Heart right ventricle (tissue), 16 donors: ENCODE data around the gene ITPR2. TPM values are rescaled to one million over a fixed set of nuclear protein-coding genes. Genes with fewer than 3 reads are reported as not detected.

Experiments used
- ATAC-seq, 8 donors: fragments of 200-7000 bp; cut with Tn5 transposase; one replicate each; pipeline ENCODE4 v1.9.1; 2020; ENCODE audit warnings: mild to moderate bottlenecking in 8 of 8, moderate library complexity in 8 of 8, moderate number of reproducible peaks in 1 of 8
- DNase-seq, 2 donors: peaks; one replicate each; pipeline ENCODE4 v3.0.0-alpha.2; 2020
- H3K27ac ChIP-seq, 10 donors: fragments of 200-600 bp; sonication (generic) in 2 of 10; one replicate each; pipeline versions ENCODE4 v1.5.0 to v1.8.0; 2020 to 2022; ENCODE audit warnings: mild to moderate bottlenecking in 3 of 10
- H3K27me3 ChIP-seq, 7 donors: fragments of 200-600 bp; one replicate each; pipeline ENCODE4 v1.8.0; 2021 to 2022; ENCODE audit warnings: mild to moderate bottlenecking in 2 of 7
- H3K36me3 ChIP-seq, 9 donors: fragments of 200-600 bp; sonication (generic) in 1 of 9; one replicate each; pipeline versions ENCODE4 v1.5.0 to v1.8.0; 2020 to 2022; ENCODE audit warnings: mild to moderate bottlenecking in 2 of 9
- H3K4me1 ChIP-seq, 9 donors: fragments of 200-600 bp; sonication (generic) in 1 of 9; one replicate each; pipeline versions ENCODE4 v1.5.0 to v1.8.0; 2020 to 2022; ENCODE audit warnings: mild to moderate bottlenecking in 4 of 9
- H3K4me3 ChIP-seq, 10 donors: fragments of 200-600 bp; sonication (generic) in 2 of 10; one replicate each; pipeline versions ENCODE4 v1.5.0 to v1.8.0; 2020 to 2022; ENCODE audit warnings: mild to moderate bottlenecking in 7 of 10, moderate library complexity in 2 of 10
- H3K9me3 ChIP-seq, 11 donors: fragments of 200-600 bp in 10 of 11; sonication (generic) in 2 of 11; one replicate each; pipeline versions ENCODE4 v1.5.0 to v1.8.0; 2013 to 2022; ENCODE audit warnings: mild to moderate bottlenecking in 2 of 11, control low read depth in 1 of 11, moderate library complexity in 1 of 11
- WGBS, 2 donors: extraction: QIAGEN DNeasy Blood & Tissue Kit; methylation state at CpG; one replicate each; pipeline ENCODE4 v1.1.7; 2013; ENCODE audit warnings: inconsistent platforms in 1 of 2; 5-methylcytosine and 5-hydroxymethylcytosine counted together
- intact Hi-C, 10 donors: fragments of 100-400 bp; cut with DNase I; formaldehyde crosslinking; loops; one replicate each; pipeline versions ENCODE4 v1.11.1 to v1.14.2; 2022
- polyA plus RNA-seq, 2 donors: library from polyadenylated mRNA; stranded (reverse); fragments of 200-250 nt; gene quantifications; one replicate each; pipeline ENCODE4 v1.2.3, GENCODE V29; 2013
- total RNA-seq, 10 donors: library from RNA; stranded (reverse); fragmentation: NEBNext Ultra II Directional in 3 of 10; extraction: Animal tissue kit (Norgen Biotek cat#: 25700) in 3 of 10; gene quantifications; one replicate each; pipeline versions ENCODE4 v1.2.1 to v1.2.4, GENCODE V29; 2021 to 2023
- TF ChIP-seq, protein P1 (sequence below), 9 donors: fragments of 200-600 bp; sonication (generic) in 2 of 9; IDR thresholded peaks; one replicate each; pipeline versions ENCODE4 v1.5.0 to v1.8.0; 2021 to 2022; ENCODE audit warnings: antibody characterized with exemption in 9 of 9, mild to moderate bottlenecking in 5 of 9, moderate library complexity in 1 of 9
- donor health status: Arrhythmogenic right ventricular cardiomyopathy.
- donor health status: ischemic (EF 13 %, LVEDD 7.1; RV severe dilation, severe dysfunction).
- donor health status: healthy with polysubstance abuse.
- donor health status: DM: no; HTN: yes; CAD: no.
- donor health status: DM: no; HTN: no; CAD: no.
- donor health status: ischemic (EF 25% LVEDD 6.9; RV normal size, moderate dysfunction).
- donor health status: ischemic (EF 25% LVEDD 5.7; RV mildly dilated, moderate dysfunction).
- donor health status: healthy.
- donor health status: DM: yes; HTN: yes; CAD: no.
- donor health status: Ischemic cardiomyopathy.
- donor health status: ischemic (EF 35%, LVEDD 5.7; RV mildly dilated, moderate dysfunction).
- donor health status: nonischemic (EF 11% LVEDD 7.7; RV severe dilation, severe dysfunction).
- donor health status: DM: yes; HTN: yes; CAD: no.
- donor health status: PGD.
- donor health status: ischemic (EF 29% LVEDD 5.4; RV normal size, mild dysfunction).
- donor health status: nonischemic (EF 23%, LVEDD 6.1; RV moderate dilation, normal function).

The ITPR2 gene
- total and polyA plus RNA-seq, 12 donors, result 2.0 to 18.9 (median 14.3) TPM

GRCh38 chr12:26848156-26848825 lies 15.3 kb upstream of the ITPR2 start:
- TF ChIP-seq, protein P1, sequence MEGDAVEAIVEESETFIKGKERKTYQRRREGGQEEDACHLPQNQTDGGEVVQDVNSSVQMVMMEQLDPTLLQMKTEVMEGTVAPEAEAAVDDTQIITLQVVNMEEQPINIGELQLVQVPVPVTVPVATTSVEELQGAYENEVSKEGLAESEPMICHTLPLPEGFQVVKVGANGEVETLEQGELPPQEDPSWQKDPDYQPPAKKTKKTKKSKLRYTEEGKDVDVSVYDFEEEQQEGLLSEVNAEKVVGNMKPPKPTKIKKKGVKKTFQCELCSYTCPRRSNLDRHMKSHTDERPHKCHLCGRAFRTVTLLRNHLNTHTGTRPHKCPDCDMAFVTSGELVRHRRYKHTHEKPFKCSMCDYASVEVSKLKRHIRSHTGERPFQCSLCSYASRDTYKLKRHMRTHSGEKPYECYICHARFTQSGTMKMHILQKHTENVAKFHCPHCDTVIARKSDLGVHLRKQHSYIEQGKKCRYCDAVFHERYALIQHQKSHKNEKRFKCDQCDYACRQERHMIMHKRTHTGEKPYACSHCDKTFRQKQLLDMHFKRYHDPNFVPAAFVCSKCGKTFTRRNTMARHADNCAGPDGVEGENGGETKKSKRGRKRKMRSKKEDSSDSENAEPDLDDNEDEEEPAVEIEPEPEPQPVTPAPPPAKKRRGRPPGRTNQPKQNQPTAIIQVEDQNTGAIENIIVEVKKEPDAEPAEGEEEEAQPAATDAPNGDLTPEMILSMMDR (IDR thresholded peaks at IDR 0.05), result no peak
- H3K27ac ChIP-seq, result no peak overlapping the region
- H3K9me3 ChIP-seq, result no peaks in the 10 kb centered on the region
- H3K4me1 ChIP-seq, result peaks cover 13 to 21% (median 16%) of the 10 kb centered on the region in 9 donors
- no peak for DNase-seq
- no peaks in the 10 kb centered on the region for H3K36me3 ChIP-seq
- WGBS, 2 donors, result 88 to 89% methylated on average over 6 of the region's 6 CpGs
- H3K4me3 ChIP-seq, result no peak overlapping the region
- intact Hi-C loops, result no loop called here
- no peak for ATAC-seq
- no peaks in the 10 kb centered on the region for H3K27me3 ChIP-seq

GRCh38 chr12:26847431-26847830 lies 14.4 kb upstream of the ITPR2 start:
- TF ChIP-seq, protein P1 (IDR thresholded peaks at IDR 0.05), result no peak

DNA sequence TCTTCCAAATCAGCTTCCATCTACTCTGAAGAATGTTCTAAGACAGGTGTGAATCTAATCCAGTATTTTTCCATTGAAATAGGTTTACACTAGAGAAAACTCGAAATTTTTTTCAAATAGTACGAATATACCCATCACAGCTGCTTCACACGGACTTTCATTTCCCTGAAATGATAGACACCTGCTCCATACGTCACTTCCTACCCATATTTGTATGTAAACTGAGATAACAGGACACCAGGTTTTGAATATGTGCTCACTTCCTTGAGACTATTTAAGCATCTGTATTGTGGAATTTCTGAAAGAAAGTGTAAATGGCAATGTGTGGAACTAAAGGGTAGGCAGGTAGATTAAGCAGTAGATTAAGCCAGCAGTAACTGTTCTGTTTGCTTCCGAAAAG lies 13.4 kb upstream of the ITPR2 start:
- DNase-seq, result no peak
- peak in 1 of 8 donors; percentile 3 for ATAC-seq
- intact Hi-C loops, result no loop called here
- peak overlapping the region in 6 of 10 donors; percentile 8 to 57 (median 33) for H3K27ac ChIP-seq
- H3K9me3 ChIP-seq, result no peaks in the 10 kb centered on the region
- TF ChIP-seq, protein P1 (IDR thresholded peaks at IDR 0.05), result no peak
- H3K4me3 ChIP-seq, result peak overlapping the region in 2 of 10 donors; percentile 4 to 8
- H3K27me3 ChIP-seq, result no peaks in the 10 kb centered on the region
- 72 to 77% methylated on average over 5 of the region's 5 CpGs for WGBS, 2 donors
- no peaks in the 10 kb centered on the region for H3K36me3 ChIP-seq
- H3K4me1 ChIP-seq, result peaks cover 13 to 21% (median 16%) of the 10 kb centered on the region in 9 donors

More at GRCh38 chr12:26847431-26847830, 14.4 kb upstream of the ITPR2 start:
- H3K9me3 ChIP-seq, result no peaks in the 10 kb centered on the region
- no peak overlapping the region for H3K27ac ChIP-seq
- ATAC-seq, result peak in 1 of 8 donors; percentile 53
- no peak overlapping the region for H3K4me3 ChIP-seq
- 98% methylated on average over 5 of the region's 5 CpGs for WGBS, 2 donors
- no peak for DNase-seq
- H3K27me3 ChIP-seq, result no peaks in the 10 kb centered on the region
- H3K4me1 ChIP-seq, result peaks cover 13 to 21% (median 16%) of the 10 kb centered on the region in 9 donors
- no peaks in the 10 kb centered on the region for H3K36me3 ChIP-seq
- intact Hi-C loops, result no loop called here

DNA sequence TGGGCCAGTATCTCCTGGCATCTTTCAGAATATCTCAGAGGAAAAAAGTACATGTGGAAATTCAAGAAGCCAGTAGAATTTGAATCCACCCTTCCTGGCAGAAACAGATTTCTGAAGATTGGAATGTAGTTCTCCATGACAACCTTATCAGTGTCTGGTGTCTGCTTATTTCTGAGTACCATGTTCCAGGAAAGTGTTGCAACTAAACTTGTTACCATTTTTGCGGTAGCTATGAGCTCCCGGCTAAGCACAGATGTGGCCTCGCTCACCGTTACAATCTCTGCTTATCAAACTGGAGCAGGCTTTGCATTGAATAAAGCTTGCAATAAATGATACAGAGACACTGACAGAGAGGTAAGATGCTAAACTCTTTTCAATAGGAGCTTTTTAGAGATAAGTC lies 13.0 kb upstream of the ITPR2 start:
- peak; percentile 86 to 94 (median 90) for ATAC-seq
- Histone ChIP-seq H3K27ac (peak overlapping the region in 8 of 10 donors; percentile 8 to 57 (median 21)), H3K4me3 (peak overlapping the region in 2 of 10 donors; percentile 4 to 8), H3K4me1 (peaks cover 13 to 21% (median 16%) of the 10 kb centered on the region in 9 donors), H3K36me3 (no peaks in the 10 kb centered on the region), H3K27me3 (no peaks in the 10 kb centered on the region), H3K9me3 (no peaks in the 10 kb centered on the region)
- DNase-seq, result peak in 1 of 2 donors; percentile 21
- TF ChIP-seq, protein P1 (IDR thresholded peaks at IDR 0.05), result no peak
- intact Hi-C loops, result no loop called here
- WGBS, 2 donors, result 3 to 4% methylated on average over 4 of the region's 4 CpGs
